Measurements from ENCODE around the gene GUF1. TPM values are rescaled to one million over a fixed set of nuclear protein-coding genes. Genes with fewer than 3 reads are reported as not detected.

GUF1 gene
- total and polyA plus RNA-seq, 2 of the 13 experiments (the other 11 are each of a cell fraction or from before 2014, with no cell fraction given), result 10.3 to 24.6 TPM

- H3K36me3 ChIP-seq (replicated peaks in 1 of 2; ENCODE audit: control insufficient read depth in 1 of 2, insufficient read depth in 2 of 2, low read length in 2 of 2), result no peaks in the 10 kb centered on the region
- no peaks in the 10 kb centered on the region for H3K79me2 ChIP-seq (ENCODE audit: insufficient read depth, low read length)
- POLR2A ChIA-PET, result no interaction called here
- no peak for ATAC-seq
- in situ Hi-C loops (cut with HindIII; ENCODE audit: extremely low pct_ligation_motif_present, low pct_unique_long_range_greater_than_20kb), result loop anchor here (25.0 kb wide), 2 partner anchors 1495 to 1645 kb away; no protein-coding TSS in a partner anchor
- H3K9ac ChIP-seq (ENCODE audit: insufficient read depth, low read depth, low read length), result no peak overlapping the region
- no peaks in the 10 kb centered on the region for H4K20me1 ChIP-seq (ENCODE audit: insufficient read depth, low read length)
- 4% methylated on average over 8 of the region's 8 CpGs for WGBS (ENCODE audit: low lambda C conversion rate)
- CTCF ChIA-PET (ENCODE audit: low intra/inter-chr PET ratio, low total read pairs), result no interaction called here
- intact Hi-C loops (cut with micrococcal nuclease; ENCODE audit: unreplicated experiment), result loop anchor here (5.0 kb wide), 1 partner anchor 855 kb away; no protein-coding TSS in a partner anchor
- H2AFZ ChIP-seq (ENCODE audit: low read length), result no peak overlapping the region
- FAIRE-seq, result no peak
- no peak overlapping the region for H3K4me3 ChIP-seq (replicated peaks in 1 of 3; ENCODE audit: insufficient read depth in 1 of 3, low read depth in 2 of 3, low read length in 3 of 3)
- TF ChIP-seq NR2C2 (CRISPR knock-in tag; IDR thresholded peaks at IDR 0.05; ENCODE audit: borderline replicate concordance) (no peak), PLRG1 (conservative IDR thresholded peaks at IDR 0.05) (no peak), SP4 (CRISPR knock-in tag; IDR thresholded peaks at IDR 0.05) (no peak), ZBTB14 (CRISPR knock-in tag; IDR thresholded peaks at IDR 0.05) (no peak), IRF9 (CRISPR knock-in tag; IDR thresholded peaks at IDR 0.05; ENCODE audit: borderline replicate concordance) (no peak), ZBTB34 (CRISPR knock-in tag; IDR thresholded peaks at IDR 0.05) (no peak), BRCA1 (CRISPR knock-in tag; IDR thresholded peaks at IDR 0.05) (no peak), PAXIP1 (CRISPR knock-in tag; conservative IDR thresholded peaks at IDR 0.05) (no peak), MXD4 (CRISPR knock-in tag; IDR thresholded peaks at IDR 0.05) (no peak), MTF2 (CRISPR knock-in tag; IDR thresholded peaks at IDR 0.05; ENCODE audit: borderline replicate concordance) (no peak), ZBTB7A (CRISPR knock-in tag; IDR thresholded peaks at IDR 0.05) (no peak), ZHX1 (CRISPR knock-in tag; IDR thresholded peaks at IDR 0.05; ENCODE audit: low read depth) (no peak)
- H3K4me1 ChIP-seq (ENCODE audit: insufficient read depth, low read length), result no peaks in the 10 kb centered on the region
- H3K27me3 ChIP-seq (ENCODE audit: control insufficient read depth in 1 of 2, insufficient read depth in 2 of 2, low read length in 2 of 2), result no peaks in the 10 kb centered on the region
- no peak overlapping the region for H3K4me2 ChIP-seq (ENCODE audit: low read depth, low read length)
- no peak overlapping the region for H3K27ac ChIP-seq (ENCODE audit: extremely low read length, insufficient read depth, low read length)
- DNase-seq (ENCODE audit: low spot score), result no peak
- no peaks in the 10 kb centered on the region for H3K9me3 ChIP-seq (ENCODE audit: low read length)
- no TSS peak for BruUV-seq (replicated peaks)
Observed at GRCh38 chr4:44632733-44633132, 45.5 kb upstream of the GUF1 start.

Measured in HepG2 (cell line).